Heart left ventricle (tissue), 16 donors: ENCODE results near the gene CNMD. TPM values are rescaled to one million over a fixed set of nuclear protein-coding genes. Genes with fewer than 3 reads are reported as not detected.

Experiments
- ATAC-seq, 4 donors: fragments of 200-7000 bp; cut with Tn5 transposase; one replicate each; pipeline ENCODE4 v1.9.1; 2020 to 2022; ENCODE audit warnings: moderate library complexity in 4 of 4, mild to moderate bottlenecking in 3 of 4, moderate number of reproducible peaks in 1 of 4
- DNase-seq, 5 donors: peaks; one replicate each; pipeline ENCODE4 v3.0.0-alpha.2; 2020
- H3K27ac ChIP-seq, 12 donors: fragments of 200-600 bp; sonication (generic) in 4 of 12; one replicate each; pipeline versions ENCODE4 v1.5.0 to v1.8.0; 2016 to 2022; ENCODE audit warnings: mild to moderate bottlenecking in 2 of 12
- H3K27me3 ChIP-seq, 9 donors: fragments of 200-600 bp; sonication (generic) in 2 of 9; one replicate each; pipeline versions ENCODE4 v1.5.1 to v1.8.0; 2016 to 2022; ENCODE audit warnings: mild to moderate bottlenecking in 3 of 9
- H3K36me3 ChIP-seq, 9 donors: fragments of 200-600 bp; sonication (generic) in 2 of 9; one replicate each; pipeline versions ENCODE4 v1.5.0 to v1.8.0; 2018 to 2022; ENCODE audit warnings: mild to moderate bottlenecking in 2 of 9
- H3K4me1 ChIP-seq, 12 donors: fragments of 200-600 bp; sonication (generic) in 4 of 12; one replicate each; pipeline versions ENCODE4 v1.5.0 to v1.8.0; 2016 to 2022; ENCODE audit warnings: mild to moderate bottlenecking in 3 of 12
- H3K4me3 ChIP-seq, 12 donors: fragments of 200-600 bp; sonication (generic) in 4 of 12; one replicate each; pipeline versions ENCODE4 v1.5.0 to v1.8.0; 2017 to 2022; ENCODE audit warnings: mild to moderate bottlenecking in 9 of 12, moderate library complexity in 4 of 12
- H3K9me3 ChIP-seq, 12 donors: fragments of 200-600 bp; sonication (generic) in 4 of 12; one replicate each; pipeline versions ENCODE4 v1.5.0 to v1.8.0; 2016 to 2022; ENCODE audit warnings: mild to moderate bottlenecking in 1 of 12
- CTCF ChIP-seq, 12 donors: fragments of 200-600 bp; sonication (generic) in 4 of 12; IDR thresholded peaks; one replicate each; pipeline versions ENCODE4 v1.5.0 to v1.8.0; 2018 to 2022; ENCODE audit warnings: antibody characterized with exemption in 12 of 12, mild to moderate bottlenecking in 5 of 12
- POLR2A ChIP-seq, 2 donors: fragments of 450-650 bp; IDR thresholded peaks; one replicate each; pipeline ENCODE4 v1.6.1; 2017; ENCODE audit warnings: antibody characterized with exemption in 2 of 2, mild to moderate bottlenecking in 2 of 2, moderate library complexity in 2 of 2
- WGBS, 4 donors: extraction: QIAGEN DNeasy Blood & Tissue Kit in 2 of 4; methylation state at CpG; one replicate each; pipeline versions ENCODE4 v1.1.5 to v1.1.7; 2013 to 2018; 5-methylcytosine and 5-hydroxymethylcytosine counted together
- intact Hi-C, 10 donors: fragments of 100-400 bp; cut with DNase I; formaldehyde crosslinking; loops; one replicate each; pipeline versions ENCODE4 v1.11.1 to v1.14.2; 2022
- polyA plus RNA-seq, 2 donors: library from polyadenylated mRNA; stranded (reverse); fragments of 200-250 nt; gene quantifications; one replicate each; pipeline ENCODE4 v1.2.3, GENCODE V29; 2013
- total RNA-seq, 9 donors: library from RNA; depleted of rRNA in 2 of 9; stranded (reverse); fragments of >200 nt in 2 of 9; fragmentation: NEBNext Ultra II Directional in 3 of 9; extraction: Animal tissue kit (Norgen Biotek cat#: 25700) in 3 of 9; gene quantifications; one replicate each; pipeline versions ENCODE4 v1.1.0 to v1.2.4, GENCODE V29; 2016 to 2023
- donor health status: ischemic (EF 13 %, LVEDD 7.1; RV severe dilation, severe dysfunction).
- donor health status: healthy with polysubstance abuse.
- donor health status: DM: no; HTN: yes; CAD: no.
- donor health status: DM: no; HTN: no; CAD: no.
- donor health status: ischemic (EF 25% LVEDD 6.9; RV normal size, moderate dysfunction).
- donor health status: ischemic (EF 25% LVEDD 5.7; RV mildly dilated, moderate dysfunction).
- donor health status: healthy.
- donor health status: DM: yes; HTN: yes; CAD: no.
- donor health status: ischemic (EF 35%, LVEDD 5.7; RV mildly dilated, moderate dysfunction).
- donor health status: nonischemic (EF 11% LVEDD 7.7; RV severe dilation, severe dysfunction).
- donor health status: DM: yes; HTN: yes; CAD: no.
- donor health status: PGD.
- donor health status: ischemic (EF 29% LVEDD 5.4; RV normal size, mild dysfunction).
- donor health status: nonischemic (EF 23%, LVEDD 6.1; RV moderate dilation, normal function).

The CNMD gene
- total and polyA plus RNA-seq, 11 donors: not detected

GRCh38 chr13:52775511-52775910 lies 35.9 kb upstream of the CNMD start:
- H3K36me3 ChIP-seq: no peaks in the 10 kb centered on the region
- peaks cover 0 to 52% (median 11%) of the 10 kb centered on the region in 9 donors for H3K27me3 ChIP-seq
- WGBS, 4 donors: 61 to 73% (median 68%) methylated on average over 5 of the region's 5 CpGs
- intact Hi-C loops: no loop called here
- ATAC-seq (no peak), DNase-seq (no peak)
- no peaks in the 10 kb centered on the region for H3K9me3 ChIP-seq
- TF ChIP-seq POLR2A (IDR thresholded peaks at IDR 0.05) (no peak), CTCF (IDR thresholded peaks at IDR 0.05) (no peak)
- H3K4me1 ChIP-seq: no peaks in the 10 kb centered on the region
- H3K27ac ChIP-seq: no peak overlapping the region
- no peak overlapping the region for H3K4me3 ChIP-seq

DNA sequence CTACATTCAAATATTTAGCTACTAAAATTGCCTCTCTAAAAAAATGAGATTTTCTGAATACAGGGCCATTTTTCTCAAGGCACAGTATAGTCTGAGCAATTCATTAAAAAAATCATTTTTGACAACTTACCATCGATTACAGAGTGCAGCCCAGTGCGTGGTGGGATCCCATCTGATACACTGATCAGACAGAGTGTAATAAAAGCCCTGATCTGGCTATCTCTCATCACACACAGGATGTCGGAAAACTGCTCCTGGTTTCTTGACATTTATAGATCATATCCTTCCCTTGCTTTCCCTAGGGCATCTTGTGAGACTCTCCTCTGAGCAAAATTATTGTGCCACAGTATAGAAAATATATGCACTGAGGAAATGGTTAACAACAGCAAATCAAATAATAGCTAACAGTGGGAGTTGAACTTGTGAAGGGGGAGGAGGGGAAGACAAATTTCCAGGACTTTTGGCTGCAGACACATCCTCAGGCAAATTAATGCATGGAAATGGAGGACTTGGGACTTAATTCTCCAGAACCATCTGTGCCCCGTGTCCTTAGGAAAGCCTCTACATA lies 28.4 kb upstream of the CNMD start:
- Histone ChIP-seq H3K4me3 (no peak overlapping the region), H3K27ac (no peak overlapping the region), H3K9me3 (no peaks in the 10 kb centered on the region), H3K36me3 (no peaks in the 10 kb centered on the region), H3K27me3 (peaks cover 0 to 18% (median 0%) of the 10 kb centered on the region in 9 donors), H3K4me1 (no peaks in the 10 kb centered on the region)
- 47 to 59% (median 51%) methylated on average over 4 of the region's 4 CpGs for WGBS, 4 donors
- ATAC-seq: no peak
- intact Hi-C loops: no loop called here
- no peak for DNase-seq
- no peak for TF ChIP-seq CTCF (IDR thresholded peaks at IDR 0.05)
- no peak for TF ChIP-seq POLR2A (IDR thresholded peaks at IDR 0.05)

DNA sequence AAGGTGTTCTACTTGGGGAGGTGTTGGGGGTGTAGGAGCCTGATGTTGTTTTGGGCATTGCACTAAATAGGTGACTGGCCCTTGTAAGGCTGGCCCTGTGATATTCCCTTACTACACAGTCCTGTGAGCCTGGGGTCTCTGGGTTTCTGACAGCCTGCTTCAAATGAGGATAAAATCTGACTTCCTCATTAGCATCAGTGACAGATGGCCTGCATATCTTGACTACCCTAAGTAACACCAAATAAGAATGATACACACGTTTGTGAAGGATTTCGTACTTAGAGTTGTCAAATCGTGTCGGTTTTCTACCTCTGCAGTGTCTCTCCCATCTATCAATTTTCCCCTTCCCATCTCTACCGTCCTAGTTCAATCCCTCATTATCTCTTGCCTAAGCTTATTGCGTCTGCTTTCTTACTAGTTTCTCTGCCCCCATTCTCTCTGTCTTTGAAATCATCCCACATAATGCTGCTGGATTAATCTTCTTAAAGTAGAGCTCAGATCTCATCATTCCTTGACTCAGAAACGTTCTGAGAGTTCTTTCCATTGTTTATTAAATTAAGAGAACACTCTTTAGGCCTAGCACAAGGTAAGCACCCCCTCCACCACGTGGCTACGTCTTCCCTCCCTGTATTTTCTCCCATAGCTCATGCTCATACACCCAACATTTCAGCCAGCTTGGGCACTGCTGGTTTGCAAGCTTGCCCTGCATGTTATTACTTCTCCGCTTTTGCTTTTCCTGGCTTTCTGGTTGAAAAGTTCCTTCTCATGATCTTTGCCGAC lies 26.2 kb upstream of the CNMD start:
- no peak overlapping the region for H3K27ac ChIP-seq
- no peak overlapping the region for H3K4me3 ChIP-seq
- DNase-seq (no peak), ATAC-seq (no peak)
- no peaks in the 10 kb centered on the region for H3K9me3 ChIP-seq
- 63 to 74% (median 69%) methylated on average over 11 of the region's 11 CpGs for WGBS, 4 donors
- H3K27me3 ChIP-seq: peaks cover 0 to 7% (median 0%) of the 10 kb centered on the region in 9 donors
- TF ChIP-seq CTCF (IDR thresholded peaks at IDR 0.05) (no peak), POLR2A (IDR thresholded peaks at IDR 0.05) (no peak)
- no peaks in the 10 kb centered on the region for H3K4me1 ChIP-seq
- intact Hi-C loops: no loop called here
- H3K36me3 ChIP-seq: no peaks in the 10 kb centered on the region

DNA sequence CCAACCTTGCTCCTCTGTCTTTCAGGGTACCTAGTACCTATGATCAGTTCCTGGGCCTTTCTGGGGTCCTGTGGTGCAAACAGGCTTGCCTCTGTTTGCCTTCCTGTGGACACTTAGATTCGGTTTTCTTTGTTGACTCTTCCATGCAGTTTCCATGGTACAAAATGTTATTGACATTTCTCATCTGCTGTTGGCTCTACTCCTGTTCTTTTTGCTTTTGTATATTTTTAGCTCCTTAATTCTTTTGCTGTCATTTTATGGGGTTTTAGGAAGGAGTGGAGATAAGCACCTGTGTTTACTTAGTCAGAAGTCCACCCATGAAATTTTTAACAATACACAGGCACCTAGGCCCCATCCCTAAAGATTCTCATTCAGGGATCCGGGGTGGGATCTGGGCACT lies 20.5 kb upstream of the CNMD start:
- DNase-seq (no peak), ATAC-seq (no peak)
- peaks cover 0 to 2% (median 0%) of the 10 kb centered on the region in 9 donors for H3K27me3 ChIP-seq
- H3K27ac ChIP-seq: no peak overlapping the region
- no peak overlapping the region for H3K4me3 ChIP-seq
- H3K36me3 ChIP-seq: no peaks in the 10 kb centered on the region
- intact Hi-C loops: no loop called here
- no peaks in the 10 kb centered on the region for H3K9me3 ChIP-seq
- no peak for TF ChIP-seq POLR2A (IDR thresholded peaks at IDR 0.05)
- TF ChIP-seq CTCF (IDR thresholded peaks at IDR 0.05): no peak
- no peaks in the 10 kb centered on the region for H3K4me1 ChIP-seq
- 58 to 67% (median 65%) methylated on average over 2 of the region's 2 CpGs for WGBS, 4 donors
